ENCODE measurements around the gene CPHXL.

CPHXL gene

DNA sequence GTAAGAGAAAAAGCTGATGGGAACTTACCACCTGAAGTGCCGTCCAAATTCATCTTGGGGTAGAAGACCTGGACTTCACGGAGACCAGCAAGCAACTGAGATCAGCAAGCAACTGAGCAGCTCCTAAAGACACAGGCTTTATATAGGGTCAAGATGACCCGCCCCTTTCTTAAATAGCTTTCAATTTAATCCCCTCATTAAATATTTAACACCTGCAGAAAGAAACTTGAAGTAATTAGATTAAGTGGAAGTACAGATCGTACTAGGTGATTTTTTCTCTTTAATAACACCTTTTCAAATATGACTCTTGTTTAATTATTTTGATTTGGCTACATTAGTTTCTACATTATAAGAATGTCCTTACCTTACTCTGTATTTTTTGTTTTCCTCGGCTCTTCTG lies at the start of gene CPHXL:
CPHXL (minus strand) TSS at position 101 of the 400 bp plus-strand sequence; CDS start at position 53, 48 bp downstream.
- no peak for DNase-seq

DNA sequence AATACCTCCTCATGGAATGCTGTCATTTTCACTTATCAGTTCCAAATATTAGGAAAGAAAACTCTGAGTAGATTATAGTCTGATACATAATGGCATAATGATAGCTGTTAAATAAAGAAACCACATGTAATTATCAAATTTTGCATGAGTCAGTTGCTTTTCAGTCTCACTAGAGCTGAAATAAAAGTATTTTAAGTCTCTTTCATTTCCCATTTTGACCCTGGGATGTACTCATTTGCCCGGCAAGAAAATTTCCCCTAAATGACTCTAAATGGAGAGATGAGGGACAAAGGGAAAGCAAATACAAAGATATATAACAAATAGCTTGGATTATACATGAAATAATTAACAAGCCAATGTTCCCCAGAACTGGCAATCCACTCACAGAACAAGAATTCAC lies 47.9 kb upstream of the CPHXL start:
- peak; percentile 42 for DNase-seq

DNA sequence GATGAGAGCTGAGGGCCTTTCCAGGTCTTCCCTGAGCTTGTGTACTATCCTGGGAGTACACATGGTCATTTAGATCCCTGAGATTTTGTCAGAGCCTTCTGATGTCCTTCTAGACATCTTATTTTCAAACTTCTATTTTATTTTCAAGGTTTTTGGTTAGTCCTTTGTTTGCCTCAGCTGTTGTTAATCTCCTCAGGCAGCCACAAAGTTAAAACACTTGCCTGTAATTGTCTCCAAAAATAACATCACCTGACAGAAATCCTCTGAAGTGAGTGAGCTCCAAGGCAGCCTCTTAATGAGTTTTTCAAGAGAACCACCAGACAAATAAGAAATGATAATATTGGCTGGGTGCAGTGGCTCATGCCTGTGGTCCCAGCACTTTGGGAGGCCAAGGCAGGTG lies 43.8 kb upstream of the CPHXL start:
- no peak for DNase-seq

DNA sequence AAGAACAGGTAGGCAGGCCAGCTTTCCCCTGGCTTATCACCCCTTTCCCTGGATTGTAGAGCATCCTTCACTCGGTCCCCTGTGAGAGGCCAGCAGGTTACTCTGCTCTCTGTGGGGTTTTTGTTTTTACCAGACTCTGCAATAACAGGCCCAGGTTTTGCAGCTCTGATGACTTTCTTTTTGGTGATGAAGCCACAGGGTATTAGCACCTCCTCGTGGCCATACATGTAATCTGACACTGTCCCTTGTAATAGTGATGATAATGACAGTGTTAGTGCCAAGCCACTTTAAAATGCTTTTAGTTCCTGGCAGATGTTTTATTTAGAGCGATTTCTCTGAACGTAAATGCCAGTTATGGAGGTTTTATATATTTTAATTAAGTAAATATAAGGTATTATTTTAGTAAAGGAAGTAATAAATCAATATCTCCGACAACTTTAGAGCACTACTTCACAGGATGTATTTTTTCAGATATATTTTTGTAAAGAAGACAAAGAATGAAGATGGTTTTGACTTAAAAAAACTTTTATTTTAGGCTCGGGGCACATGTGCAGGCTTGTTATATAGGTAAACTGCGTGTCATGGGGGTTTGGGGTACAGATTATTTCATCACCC lies 38.0 kb upstream of the CPHXL start:
- peak; percentile 59 for DNase-seq

DNA sequence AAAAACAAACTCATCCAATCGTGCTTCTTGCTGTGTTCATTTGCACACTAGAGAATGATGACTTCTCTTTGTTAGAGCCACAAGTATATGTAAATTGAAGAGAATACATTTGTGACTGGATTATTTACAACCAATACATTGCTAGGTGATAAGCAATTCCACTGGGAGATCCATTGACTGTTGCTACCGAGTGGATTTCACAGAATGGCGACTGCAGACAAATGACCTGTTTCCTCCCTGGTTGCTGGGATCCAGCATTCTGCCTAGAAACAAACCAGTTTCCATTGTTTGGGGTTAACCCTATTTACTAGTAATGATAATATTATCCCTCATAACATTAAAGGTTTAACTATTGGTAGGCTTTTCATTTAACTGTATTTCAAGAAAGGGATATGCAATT lies 36.9 kb upstream of the CPHXL start:
- no peak for DNase-seq

DNA sequence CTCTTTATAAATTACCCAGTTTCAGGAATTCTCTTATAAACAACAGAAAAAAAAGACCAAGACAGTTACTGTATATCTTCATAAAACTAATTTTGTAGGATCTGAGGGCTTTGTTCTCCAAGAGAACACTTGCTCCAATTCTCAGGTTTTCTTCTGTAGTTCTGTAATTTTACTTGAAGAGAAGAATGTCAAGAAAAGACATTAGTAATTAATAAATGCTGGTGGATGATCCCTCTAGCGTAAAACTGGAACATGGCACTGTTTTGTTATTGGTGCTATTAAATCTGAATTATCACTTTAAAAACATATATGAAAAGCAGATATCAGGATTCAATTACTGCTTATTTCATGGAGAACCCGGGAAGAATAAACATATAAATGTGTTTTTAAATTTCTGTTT lies 36.5 kb upstream of the CPHXL start:
- no peak for DNase-seq

DNA sequence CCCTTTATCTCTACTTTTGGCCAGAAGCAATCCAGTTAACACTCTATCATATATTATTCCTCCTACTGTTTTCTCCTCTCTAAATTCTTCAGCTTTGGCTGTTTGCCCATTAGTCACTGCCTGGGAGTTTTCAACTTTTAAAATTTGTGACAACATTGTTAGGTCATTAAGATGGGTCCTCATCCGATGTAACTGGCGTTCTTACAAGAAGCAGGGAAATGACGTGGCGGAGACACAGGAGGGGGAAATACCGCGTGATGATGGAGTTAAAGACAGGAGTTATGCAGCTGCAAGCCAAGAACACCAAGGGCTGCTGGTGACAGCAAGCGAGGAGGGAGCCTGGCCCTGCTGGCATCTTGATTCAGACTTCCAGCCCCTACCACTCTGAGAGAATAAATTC lies 34.8 kb upstream of the CPHXL start:
- no peak for DNase-seq

DNA sequence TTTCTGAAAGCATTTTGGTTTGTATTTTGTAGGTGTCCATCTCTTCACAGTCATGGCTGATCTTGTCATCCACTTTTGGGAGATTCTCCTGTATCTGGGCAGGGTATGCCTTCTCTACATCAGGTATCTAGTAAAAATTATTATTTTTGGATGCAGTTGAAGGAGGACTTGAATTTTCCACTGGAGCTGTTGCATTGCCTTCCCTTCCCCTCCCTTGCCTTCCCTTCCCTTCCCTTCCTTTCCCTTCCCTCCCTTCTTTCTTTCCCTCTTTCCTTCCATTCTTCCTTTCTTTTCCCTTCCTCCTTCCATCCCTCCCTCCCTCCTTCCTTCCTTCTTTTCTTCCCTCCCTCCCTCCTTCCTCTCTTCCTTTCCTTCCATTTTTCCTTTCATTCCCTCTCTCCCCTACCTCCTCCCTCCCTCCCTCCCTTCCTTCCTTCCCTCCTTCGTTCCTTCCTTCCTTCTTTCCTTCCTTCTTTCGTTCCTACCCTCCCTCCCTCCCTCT lies 33.8 kb upstream of the CPHXL start:
- DNase-seq: no peak

DNA sequence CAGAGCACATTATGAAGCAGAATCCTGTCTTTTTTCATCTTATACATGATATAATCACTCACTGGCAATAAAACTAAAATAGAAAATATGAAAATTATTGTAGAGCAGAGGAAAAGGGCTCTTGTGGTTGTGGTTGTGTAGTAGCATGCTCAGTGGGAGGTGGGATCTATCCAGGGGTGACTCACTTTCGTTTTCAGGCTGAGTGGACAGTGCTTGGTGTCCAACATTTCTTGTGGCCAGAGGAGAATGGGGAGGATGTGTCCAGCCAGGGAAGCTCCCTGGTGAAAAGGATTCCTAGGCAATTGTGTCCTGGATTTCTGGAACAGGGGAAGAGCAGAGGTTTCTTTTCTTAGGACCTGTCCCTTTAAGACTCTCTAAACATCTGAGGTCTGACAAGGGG lies 31.9 kb upstream of the CPHXL start:
- DNase-seq: peak; percentile 10

DNA sequence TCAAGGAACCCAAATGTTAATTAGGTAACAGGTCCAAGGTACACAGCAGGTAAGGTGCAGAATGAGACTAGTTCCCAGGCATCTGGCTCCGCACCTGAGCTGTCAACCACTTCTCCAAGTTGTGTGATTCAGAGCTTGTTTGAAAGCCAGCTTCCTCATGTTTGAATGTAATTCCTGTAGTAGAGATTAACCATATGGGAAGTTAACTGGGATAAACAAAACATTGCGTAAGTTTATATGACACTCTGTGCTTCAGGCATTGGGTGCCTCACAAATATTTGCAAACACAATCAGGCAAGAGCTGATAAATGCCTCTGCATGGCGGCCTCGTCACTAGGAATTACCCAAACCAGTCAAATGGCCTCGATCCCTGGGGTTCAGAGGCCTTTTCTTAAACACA lies 27.9 kb upstream of the CPHXL start:
- DNase-seq: no peak

DNA sequence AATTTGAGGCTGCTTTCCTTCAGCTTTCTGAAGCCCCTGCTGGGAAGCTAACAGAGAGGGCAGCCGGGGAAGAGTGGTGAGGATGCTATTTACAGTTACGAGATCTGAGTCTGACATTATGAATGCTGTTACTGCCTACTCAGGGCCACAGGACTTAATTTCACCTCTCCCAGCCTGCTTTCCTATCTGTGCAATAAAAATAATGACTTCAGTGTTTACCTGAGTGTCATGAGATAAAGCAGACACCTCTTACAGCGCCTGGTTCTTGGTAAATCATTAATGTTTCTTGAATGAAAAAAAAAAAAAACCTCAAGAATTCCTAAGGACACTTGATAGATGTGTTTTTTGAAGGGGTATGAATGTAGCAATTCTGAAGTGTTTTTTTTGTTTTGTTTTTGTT lies 24.2 kb upstream of the CPHXL start:
- DNase-seq: no peak

DNA sequence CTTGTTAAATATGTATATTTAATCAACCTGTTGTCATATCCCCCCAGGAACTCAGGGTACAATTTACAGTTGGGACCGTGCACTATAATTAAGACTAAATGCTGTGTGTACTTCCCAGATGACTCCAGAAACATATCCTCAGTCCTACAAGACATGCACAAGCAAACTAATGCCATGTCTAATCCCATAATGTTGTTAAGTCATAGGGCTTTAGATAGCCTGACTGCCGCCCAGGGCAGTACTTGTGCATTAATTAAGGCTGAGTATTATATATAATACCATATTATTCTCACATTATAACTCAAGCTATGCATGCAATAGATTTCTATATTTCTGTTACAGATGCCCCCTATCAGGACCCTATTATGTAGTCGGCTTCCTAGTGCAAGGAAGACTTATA lies 20.1 kb upstream of the CPHXL start:
- DNase-seq: no peak

DNA sequence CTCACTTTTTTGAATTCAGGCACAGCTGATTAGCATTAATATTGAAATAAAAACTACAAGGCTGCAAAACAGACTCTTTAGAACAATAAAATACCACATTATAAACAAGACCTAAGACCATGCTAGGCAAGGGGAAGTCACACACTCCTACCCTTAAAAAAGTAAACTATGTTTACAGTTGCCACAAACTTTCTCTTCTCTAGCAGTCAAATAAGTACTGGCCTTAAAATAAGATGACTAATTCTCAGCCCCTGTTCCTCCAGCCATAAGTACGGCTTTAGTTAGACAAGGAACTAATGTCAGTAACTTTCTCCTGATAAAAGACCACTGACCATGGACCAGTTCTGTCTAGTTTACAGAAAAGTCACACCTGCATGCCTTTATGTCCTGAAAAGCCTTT lies 19.5 kb upstream of the CPHXL start:
- no peak for DNase-seq

DNA sequence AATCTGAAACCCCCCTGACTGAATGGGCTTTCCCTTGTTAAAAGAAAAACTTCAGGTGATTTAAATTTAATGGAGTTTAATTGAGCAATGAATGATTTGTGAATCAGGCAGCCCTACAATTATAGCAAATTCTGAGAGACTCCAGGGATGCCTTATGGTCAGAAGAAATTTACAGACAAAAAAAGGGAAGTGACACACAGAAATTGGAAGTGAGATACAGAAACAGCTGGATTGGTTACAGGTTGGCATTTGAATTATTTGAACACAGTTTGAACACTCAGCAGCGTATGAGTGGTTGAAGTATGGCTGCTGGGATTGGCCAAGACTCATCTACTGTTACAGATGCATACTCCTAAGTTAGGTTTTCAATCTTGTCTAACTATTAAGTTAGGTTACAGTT lies 19.0 kb upstream of the CPHXL start:
- no peak for DNase-seq

DNA sequence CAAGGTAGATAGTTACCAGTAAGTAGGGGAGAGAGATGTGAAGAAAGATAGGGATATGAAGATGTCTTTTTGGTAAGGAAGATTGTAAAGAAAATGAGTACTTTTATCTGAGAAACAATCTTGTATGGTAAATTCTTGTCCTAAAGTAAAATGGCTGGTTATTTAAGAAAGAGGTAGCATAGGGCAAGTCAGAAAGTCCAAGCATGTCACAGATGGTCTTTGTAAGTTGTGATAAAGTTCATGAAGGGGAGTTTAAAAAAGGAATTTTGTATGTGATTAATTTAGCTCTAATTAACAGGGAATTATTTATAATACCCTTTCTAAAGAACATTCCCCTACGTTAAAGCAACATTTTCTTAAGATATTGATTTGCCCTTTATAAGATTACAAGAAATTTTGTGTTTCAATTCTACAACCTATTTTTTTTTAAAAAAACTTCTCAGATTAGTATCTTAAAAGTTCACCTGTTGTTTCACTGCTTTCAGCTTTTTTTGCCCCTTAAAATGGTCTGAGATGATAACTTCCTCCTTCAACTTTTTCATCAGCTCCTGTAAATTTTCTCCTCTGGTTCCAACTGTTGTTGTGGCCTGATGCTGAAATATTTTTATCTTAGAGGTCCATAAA lies 16.2 kb upstream of the CPHXL start:
- DNase-seq: no peak

DNA sequence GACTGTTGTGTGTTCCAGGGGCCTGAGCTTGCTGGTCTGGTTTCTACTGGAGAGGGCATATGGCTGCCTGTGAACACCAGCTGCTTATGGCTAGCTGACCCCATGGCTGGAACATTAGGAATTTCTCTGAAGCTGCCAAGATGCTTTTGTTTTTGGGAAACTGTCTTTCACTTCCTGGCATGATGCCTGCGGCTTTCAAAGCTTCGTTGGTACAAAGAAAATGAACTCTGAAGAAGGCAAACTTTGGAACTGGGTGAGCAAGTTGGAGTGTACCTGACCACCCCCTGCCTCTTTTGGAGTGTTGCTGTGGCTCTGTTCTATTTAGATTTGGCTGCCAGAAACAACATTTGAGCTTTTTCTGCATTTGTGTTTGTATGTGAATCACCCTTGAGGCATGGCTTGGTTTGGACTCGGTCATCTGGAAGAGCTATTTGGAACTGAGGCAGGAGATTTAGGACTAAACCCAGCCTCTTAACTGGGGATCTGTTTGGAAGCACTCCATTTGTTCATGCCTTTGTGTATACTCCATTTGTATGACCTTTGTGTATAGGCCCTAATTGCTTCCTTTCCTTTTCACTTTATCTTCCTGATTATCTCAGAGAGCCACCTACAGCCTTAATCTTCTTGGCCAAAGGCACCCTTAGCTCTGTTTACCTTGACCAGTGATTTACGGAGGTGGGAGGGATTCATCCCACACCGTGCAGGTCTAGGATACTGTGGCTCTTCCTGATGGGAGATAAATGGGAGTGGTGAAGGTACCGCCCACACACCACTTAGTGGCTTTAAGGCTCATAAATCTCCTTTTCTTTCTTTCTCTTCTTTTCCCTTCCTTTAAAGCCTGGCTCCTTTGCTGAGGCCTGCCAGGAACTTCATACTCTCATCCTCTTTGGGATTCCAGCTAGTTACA lies 7.3 kb upstream of the CPHXL start:
- no peak for DNase-seq

DNA sequence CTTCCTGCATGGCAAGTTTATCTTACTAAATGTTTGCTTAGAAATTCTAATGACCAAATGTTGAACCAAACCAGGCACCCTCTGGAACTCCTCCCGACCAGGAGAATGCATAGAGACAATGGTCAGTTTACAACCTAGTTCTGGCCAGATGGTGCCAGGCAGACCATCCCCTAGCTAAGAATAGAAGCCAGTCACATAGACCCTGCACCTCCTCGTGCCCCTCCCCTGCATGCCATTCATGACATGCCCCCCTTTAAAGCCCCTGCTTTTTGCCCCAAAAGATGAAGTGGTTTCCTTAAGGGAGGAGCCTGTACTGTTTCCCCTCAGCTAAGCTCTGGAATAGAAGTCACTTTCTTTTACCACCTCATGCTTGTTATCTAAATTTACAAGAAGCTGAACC lies 6.6 kb upstream of the CPHXL start:
- DNase-seq: no peak

DNA sequence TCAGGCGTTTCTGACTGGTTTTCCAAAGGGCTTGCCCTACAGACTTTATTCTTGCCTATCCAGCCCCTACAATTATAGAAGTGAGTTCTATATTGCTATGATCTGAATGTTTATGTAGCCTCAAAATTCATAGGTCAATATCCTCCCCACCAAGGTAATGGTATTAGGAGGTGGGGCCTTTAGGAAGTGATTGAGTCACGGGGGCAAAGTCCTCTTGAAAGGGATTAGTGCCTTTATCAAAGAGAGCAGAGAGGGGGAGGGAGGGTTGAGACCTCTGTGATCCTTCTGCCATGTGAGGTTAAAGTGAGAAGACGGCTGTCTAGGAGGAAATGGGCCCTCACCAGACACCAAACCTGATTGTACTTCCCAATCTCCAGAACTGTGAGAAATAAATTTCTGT lies 931 bp upstream of the CPHXL start:
- no peak for DNase-seq

DNA sequence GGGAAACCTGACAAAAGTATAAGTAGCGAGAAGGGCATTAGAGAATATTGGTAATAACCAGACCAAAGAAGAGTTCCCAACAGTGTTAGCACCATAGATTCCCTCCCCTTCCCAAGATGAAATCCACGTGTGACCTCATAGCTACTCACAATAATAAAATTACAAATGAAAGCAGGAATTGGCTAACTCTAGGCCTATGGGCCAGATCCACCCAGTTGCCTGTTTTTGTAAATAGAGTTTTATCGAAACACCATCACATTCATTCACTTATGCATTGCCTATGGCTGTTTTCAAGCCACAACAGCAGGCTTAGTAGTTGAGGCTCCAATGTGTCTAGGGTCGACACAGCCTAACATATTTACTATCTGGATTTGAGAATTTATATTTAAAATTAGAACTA lies 7.8 kb downstream of the CPHXL start:
- DNase-seq: no peak

DNA sequence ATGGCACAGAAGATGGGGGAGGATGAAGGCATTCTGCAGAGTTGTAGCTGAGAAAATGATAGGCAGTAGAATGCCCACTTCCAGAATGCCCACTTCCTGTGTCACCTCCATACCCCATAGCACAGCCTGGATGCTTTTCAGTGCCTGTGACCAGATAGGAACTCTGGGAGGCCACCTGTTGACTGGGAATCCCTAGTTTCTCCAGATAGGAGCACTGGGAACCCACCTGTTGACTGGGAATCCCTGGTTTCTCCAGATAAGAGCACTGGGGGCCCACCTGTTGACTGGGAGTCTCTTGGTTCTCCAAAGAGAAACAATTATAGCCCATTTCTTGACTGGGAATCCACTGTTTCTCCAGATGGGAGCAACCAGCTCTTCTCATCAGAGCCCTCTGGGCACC lies 11.6 kb downstream of the CPHXL start:
- DNase-seq: no peak

DNA sequence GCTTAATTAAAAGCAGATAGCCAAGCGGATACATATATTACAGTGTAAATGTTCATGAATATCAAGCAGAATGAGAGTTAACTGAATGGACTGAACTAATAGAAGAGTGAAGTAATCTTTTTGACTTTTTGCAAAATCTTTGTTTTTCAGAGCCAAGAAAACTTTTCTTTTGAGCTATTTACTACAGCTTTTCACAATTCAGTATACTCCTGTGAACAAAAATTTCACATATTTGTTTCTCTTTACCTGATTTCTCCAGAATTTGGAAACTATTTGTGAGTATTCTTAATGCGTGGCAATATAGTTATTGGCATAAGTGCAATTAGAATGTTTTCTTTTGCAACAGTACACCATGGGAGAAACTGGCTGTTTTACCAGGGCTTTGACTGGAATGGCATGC lies 15.9 kb downstream of the CPHXL start:
- DNase-seq: no peak

DNA sequence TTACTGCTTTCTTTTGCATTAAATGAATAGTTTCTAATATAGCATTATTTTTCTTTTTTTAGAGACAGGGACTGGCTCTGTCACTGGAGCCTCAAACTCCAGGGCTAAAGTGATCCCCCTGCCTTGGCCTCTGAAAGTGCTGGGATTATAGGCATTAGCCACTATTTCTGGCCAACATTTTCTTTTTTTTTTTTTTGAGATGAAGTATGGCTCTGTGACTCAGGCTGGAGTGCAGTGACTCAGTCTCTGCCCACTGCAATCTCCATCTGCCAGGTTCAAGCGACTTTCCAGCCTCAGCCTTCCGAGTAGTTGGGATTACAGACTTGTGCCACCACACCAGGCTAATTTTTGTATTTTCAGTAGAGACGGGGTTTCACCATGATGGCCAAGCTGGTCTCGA lies 23.0 kb downstream of the CPHXL start:
- no peak for DNase-seq

DNA sequence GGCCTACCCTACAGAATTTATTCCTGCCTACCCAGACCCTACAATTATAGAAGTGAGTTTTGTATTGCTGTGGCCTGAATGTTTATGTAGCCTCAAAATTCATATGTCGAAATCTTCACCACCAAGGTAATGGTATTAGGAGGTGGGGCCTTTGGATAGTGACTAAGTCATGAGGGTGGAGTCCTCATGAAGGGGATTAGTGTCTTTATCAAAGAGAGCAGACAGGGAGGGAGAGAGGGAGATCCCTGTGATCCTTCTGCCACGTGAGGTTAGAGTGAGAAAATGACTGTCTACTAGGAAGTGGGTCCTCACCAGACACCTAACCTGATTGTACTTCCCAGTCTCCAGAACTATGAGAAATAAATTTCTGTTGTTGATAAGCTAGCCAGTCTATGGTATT lies 24.0 kb downstream of the CPHXL start:
- DNase-seq: no peak

DNA sequence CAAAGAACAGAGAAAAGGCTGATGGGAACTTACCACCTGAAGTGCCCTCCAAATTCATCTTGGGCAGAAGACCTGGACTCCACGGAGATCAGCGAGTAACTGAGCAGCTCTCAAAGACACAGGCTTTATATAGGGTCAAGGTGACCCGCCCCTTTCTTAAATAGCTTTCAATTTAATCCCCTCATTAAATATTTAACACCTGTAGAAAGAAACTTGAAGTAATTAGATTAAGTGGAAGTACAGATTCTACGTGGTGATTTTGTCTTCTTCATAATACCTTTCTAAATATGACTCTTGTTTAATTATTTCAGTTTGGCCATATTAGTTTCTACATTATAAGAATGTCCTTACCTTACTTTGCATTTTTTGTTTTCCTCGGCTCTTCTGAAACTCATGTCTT lies 24.9 kb downstream of the CPHXL start, which contains the start of gene DUXB:
DUXB (minus strand) TSS at position 101 of the 400 bp plus-strand sequence; CDS start at position 58, 43 bp downstream.
- no peak for DNase-seq
